ENCODE measurements around the gene OR52A5.
"Not testable (repeated sequence)": the region's sequence is repeated elsewhere in the genome, so short reads cannot be mapped to it uniquely, and the experiment has no call there.

The OR52A5 gene

DNA sequence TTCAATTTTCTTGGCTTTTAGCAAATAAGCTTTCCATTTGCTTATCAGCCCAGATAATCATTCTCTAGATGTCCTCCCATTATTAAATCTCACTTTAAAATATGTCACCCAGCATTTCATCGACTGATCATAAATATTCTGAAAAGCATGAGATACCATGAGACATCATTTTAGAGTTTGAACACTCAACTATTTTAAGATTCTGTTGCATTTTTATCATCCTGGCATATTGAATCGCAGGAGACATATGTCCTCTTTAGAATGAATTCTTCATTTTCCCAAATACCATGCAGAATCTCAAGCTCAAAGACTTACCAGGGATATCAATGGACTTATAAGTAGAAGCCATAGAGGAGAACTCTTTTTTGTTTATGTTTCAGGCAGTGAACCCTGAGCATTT is at the start of gene OR52A5:
OR52A5 (minus strand) TSS at position 361 of the 400 bp plus-strand sequence. CDS start 5,714 bp downstream, outside the sequence.
- no peak for DNase-seq (ENCODE audit: low read depth)

- no peak for DNase-seq (ENCODE audit: low read depth)
Measured at GRCh38 chr11:5178046-5178837, 40.1 kb upstream of the OR52A5 start.

- no peak for DNase-seq (ENCODE audit: low read depth)
Measured at GRCh38 chr11:5174934-5175333, 36.8 kb upstream of the OR52A5 start.

DNA sequence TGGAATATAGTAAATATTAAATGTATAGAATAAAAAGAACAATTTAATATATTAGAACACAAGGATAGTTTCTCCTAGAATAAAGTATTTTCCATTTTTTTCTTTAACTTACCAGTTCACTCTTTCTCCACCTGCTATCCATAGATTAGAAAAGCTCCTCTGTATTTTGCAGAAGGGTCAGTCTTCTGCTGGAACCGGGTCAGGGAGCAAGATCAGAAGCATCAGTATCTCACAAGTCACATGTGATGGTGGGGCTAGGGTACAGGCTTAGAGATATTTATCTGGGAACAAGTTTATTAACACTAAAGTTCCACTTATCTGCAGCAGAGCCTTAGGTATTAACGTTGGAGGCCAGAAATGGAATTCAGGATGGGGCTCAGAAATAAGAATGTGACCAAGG is 33.7 kb upstream of the OR52A5 start:
- DNase-seq (ENCODE audit: low read depth): no peak

- not testable (repeated sequence) for DNase-seq (ENCODE audit: low read depth)
Measured at GRCh38 chr11:5165898-5166297, 27.7 kb upstream of the OR52A5 start.

- not testable (repeated sequence) for DNase-seq (ENCODE audit: low read depth)
Measured at GRCh38 chr11:5164807-5165206, 26.7 kb upstream of the OR52A5 start.

DNA sequence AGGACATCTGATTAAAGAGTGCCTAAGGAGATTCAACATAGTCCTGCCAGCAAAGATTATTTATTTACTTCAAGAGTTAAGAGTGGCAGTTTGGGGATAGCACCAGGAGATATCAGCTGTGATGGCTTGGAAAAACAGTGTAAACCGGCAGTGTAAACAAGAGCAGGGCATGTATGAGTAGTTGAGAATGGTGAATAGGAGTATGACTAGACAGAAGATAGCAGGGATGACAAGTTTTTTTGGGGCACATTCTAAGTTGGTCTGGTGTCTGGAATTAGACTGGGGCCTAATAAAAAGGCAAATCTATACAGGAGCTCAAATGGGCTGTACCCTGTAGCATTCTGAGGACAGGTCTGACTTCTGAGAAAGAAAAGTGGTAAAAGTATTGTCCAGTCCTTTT is 22.9 kb upstream of the OR52A5 start:
- DNase-seq (ENCODE audit: low read depth): not testable (repeated sequence)

DNA sequence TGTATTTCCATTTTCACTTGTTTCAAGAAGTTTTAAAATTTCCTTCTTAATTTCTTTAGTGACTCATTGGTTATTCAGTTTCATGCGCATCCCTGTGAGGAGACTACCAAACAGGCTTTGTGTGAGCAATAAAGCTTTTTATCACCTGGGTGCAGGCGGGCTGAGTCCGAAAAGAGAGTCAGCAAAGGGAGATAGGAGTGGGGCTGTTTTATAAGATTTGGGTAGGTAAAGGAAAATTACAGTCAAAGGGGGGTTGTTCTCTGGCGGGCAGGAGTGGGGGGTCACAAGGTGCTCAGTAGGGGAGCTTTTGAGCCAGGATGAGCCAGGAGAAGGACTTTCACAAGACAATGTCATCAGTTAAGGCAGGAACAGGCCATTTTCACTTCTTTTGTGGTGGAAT is 22.1 kb upstream of the OR52A5 start:
- DNase-seq (ENCODE audit: low read depth): not testable (repeated sequence)

DNA sequence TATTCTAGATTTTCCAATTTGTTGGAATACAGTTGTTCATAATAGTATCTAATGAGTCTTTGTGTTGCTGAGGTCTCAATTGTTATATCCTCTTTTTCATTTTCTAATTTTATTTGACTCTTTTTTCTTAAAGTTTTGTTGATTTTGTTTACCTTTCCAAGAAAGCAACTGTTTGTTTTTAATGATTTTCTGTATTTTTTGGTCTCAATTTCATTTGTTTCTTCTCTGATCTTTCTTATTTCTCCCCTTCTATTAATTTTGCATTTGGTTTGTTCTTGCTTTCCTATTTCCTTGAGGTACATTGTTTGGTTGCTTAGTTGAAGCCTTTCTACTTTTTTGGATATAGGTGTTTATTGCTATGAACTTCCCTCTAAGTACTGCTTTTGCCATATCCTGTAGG is 21.6 kb upstream of the OR52A5 start:
- no peak for DNase-seq (ENCODE audit: low read depth)

DNA sequence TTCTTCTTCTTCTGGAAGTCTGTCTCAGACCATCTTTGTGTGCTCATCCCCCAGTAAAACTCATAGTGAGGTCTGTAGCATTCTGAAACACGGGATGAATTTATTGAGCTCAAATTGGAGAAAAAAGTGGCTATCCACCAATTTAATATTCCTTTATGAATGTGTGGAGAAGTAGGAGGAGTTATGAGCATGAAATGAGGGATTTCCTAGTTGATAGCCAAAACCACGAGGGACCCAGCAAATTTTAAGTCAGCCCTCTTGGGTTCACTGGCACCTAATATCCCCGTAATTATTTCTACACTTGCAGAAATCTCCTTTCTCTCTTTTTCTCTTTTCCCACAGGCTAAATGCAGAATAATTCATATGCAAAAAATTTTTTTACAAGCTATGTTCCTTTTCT is 16.5 kb upstream of the OR52A5 start, which contains the start of gene OR52A1:
OR52A1 (minus strand) TSS at position 101 of the 400 bp plus-strand sequence. CDS start 2,388 bp downstream, outside the sequence.
- no peak for DNase-seq (ENCODE audit: low read depth)

DNA sequence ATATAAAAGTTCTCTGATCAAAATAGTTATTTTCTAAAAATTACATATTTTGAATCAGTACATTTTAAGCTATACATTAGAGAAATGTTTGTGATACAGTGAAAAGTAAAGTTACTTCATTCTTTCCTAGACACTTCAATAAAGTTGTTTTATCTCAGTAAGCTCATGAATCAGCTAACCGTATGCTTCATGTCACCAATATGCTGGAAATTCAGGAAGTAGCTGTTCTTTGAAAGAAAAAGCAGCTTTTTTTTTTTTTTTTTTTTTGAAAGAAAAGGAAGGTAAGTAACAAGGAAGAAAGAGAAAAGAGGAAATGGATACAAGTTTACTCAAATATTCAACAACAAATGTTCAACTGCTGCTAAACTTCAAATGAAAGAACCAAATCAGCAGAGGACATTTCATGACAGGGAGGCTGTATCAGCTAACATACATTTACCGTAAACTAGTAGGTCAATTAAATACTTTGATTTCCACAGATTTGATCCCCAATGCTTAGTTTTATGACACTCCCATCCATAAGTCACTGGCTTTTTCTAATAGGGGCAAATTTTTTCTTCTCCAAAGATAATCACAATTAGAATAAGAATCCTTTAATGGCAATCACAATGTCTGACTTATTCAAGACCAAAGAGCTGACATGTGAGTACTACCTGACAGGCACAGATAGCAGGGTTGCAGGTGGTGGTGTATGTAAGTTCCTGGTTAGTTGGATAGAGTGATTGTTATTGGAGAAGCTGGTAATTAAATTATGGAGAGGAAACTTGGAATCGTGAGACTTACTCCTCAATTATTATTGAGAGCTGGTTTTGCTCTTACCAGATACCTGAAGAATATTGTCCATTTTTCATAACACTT is 15.6 kb upstream of the OR52A5 start:
- no peak for DNase-seq (ENCODE audit: low read depth)

DNA sequence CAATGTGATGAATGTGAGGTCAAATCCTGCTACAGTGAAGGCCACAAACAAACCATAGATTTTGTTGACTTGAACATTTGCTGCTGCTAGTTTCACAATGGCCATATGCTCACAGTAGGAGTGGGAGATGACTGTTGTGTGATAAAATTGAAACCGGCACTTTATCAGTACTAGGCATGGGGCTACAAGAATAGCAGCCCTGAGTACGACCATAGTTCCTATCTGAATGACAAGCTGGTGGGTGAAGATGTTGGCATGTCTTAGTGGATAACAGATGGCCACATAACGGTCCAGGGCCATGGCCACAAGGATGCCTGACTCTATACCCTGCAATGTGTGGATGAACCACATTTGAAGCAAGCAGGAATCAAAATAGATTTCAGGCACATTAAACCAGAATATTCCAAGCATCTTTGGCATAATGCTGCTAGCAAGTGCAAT is 13.6 kb upstream of the OR52A5 start:
- no peak for DNase-seq (ENCODE audit: low read depth)

DNA sequence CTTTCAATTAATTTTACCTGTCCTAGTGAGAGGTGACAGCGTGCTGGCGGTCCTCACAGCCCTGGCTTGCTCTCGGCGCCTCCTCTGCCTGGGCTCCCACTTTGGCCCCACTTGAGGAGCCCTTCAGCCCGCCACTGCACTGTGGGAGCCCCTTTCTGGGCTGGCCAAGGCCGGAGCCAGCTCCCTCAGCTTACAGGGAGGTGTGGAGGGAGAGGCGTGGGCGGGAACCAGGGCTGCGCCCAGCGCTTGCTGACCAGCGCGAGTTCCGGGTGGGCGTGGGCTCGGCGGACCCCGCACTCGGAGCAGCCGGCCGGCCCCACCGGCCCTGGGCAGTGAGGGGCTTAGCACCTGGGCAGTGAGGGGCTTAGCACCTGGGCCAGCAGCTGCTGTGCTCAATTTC is 6.0 kb upstream of the OR52A5 start:
- not testable (repeated sequence) for DNase-seq (ENCODE audit: low read depth)

GRCh38 chr11:5137014-5137413 is 1.1 kb downstream of the OR52A5 start:
- DNase-seq (ENCODE audit: low read depth): no peak

DNA sequence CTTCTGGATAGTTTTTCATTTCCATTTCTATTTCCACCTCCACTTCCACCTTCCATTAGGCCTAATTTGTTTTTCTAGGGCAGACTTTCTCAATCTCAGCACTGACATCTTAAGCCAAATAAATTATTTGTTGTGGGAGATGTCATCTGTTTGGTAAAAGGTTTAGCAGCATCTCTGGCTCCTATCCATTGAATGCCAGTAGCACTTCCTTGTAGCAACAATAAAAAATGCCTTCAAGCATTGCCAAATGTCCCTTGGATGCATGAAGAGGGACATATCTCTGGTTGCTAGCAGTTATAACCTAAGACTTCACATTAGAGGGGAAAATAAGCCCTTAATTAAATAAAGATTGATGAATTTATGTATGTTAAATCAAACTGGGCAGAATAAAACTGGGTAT is 1.9 kb downstream of the OR52A5 start:
- no peak for DNase-seq (ENCODE audit: low read depth)

DNA sequence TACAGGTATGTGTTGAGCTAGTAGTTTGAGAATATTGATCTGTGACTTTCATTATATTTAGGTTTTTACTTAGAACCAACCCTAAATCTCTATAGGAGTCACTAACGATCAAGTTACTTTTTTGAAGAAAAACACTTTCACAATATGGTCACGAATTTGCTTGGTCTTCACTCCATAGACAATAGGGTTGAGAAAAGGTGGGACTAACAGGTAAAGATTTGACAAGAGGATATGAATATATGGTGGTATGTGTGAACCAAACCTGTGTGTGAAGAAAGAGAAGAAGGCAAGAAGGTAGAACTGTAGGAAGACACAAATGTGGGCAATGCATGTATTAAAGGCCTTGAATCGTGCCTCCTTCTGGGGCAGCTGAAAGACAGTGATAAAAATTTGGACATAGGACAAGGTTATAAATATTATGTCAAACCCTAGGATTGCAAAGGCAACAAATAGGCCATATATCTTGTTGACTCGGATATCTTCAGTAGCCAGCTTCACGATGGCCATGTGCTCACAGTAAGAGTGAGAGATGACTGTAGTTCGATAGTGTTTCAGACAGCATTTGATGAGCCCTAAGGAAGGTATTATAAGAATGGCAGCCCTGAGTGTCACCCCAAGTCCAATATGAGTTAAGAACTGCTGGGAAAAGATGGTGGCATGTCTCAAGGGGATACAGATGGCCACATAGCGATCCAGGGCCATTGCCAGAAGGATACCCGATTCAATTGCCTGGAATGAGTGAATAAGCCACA is 6.4 kb downstream of the OR52A5 start:
- no peak for DNase-seq (ENCODE audit: low read depth)

- DNase-seq (ENCODE audit: low read depth): no peak
Measured at GRCh38 chr11:5129457-5129877, 8.7 kb downstream of the OR52A5 start.

DNA sequence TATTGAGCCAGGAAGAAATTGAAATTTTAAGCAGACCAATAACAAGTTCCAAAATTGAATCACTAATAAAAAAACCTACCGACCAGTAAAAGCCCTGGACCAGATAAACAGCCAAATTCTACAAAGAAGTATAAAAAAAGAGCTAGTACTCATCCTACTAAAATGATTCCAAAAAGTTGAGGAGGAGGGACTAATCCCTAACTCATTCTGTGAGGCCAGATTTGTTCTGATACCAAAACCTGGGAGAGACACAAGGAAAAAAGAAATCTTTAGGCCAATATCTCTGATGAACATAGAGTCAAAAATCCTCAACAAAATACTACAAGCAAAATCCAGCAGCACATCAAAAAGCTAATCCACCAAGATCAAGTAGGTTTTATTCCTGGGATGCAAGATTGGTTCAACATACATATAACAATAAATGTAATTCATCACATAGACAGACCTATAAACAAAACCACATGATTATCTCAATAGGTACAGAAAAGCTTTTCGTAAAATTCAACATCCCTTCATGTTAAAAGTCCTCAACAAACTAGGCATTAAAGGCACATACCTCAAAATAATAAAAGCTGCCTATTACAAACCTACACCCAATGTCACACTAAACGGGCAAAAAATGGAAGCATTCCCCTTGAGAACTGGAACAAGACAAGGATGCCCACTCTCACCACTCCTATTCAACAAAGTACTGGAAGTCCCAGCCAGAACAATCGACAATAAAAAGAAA is 13.1 kb downstream of the OR52A5 start:
- no peak for DNase-seq (ENCODE audit: low read depth)

- DNase-seq (ENCODE audit: low read depth): peak; percentile 75
Measured at GRCh38 chr11:5123802-5124521, 14.2 kb downstream of the OR52A5 start.

DNA sequence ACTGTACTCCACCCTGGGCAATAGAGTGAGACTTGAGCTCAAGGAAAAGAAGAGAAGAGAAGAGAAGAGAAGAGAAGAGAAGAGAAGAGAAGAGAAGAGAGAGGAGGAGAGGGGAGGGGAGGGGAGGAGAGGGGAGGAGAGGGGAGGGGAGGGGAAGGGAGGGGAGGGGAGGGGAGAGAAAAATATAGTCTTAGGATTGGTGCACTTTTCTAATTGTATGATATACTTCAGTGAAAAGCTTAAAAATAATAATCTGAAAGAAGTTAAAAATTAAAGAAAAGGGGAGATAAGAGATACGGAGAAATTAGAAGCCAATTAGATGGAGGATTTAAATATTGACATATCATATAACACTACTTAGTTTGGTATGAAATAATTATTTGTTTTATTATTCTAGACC is 19.3 kb downstream of the OR52A5 start:
- DNase-seq (ENCODE audit: low read depth): no peak

DNA sequence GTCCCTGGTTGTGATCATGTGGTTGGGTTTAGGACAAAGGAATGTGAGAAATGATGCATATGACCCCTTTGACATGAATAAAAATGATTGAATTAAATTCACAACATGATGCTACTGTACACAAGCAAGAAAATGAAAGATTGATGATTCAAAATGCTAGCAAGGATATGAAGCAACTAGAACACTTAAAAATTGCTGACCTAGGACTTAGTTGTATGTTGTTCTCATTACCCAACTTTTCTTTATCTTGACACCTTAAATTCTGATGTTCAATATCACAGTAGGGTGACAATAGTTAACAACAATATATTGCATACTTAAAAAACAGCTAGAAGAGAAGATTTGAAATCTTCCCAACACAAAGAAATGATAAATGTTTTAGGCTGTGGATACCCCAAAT is 20.6 kb downstream of the OR52A5 start:
- DNase-seq (ENCODE audit: low read depth): no peak
